Endothelial cell (in vitro differentiated cells): Measurements from ENCODE around the gene MESP2. TPM values are rescaled to one million over a fixed set of nuclear protein-coding genes. Genes with fewer than 3 reads are reported as not detected.

Experiments
- DNase-seq: peaks from one replicate; pipeline ENCODE4 v3.0.0; 2021; ENCODE audit warnings: low spot score
- H3K27ac Mint-ChIP-seq: one replicate; pipeline ENCODE4 v1.8.0; 2021; ENCODE audit warnings: mixed read lengths, inconsistent platforms; ENCODE audit not compliant: unreplicated experiment
- H3K27me3 Mint-ChIP-seq: one replicate; pipeline ENCODE4 v1.8.0; 2021; ENCODE audit warnings: mild to moderate bottlenecking, moderate library complexity, mixed read lengths, inconsistent platforms; ENCODE audit not compliant: unreplicated experiment
- H3K36me3 Mint-ChIP-seq: one replicate; pipeline ENCODE4 v1.8.0; 2021; ENCODE audit warnings: mild to moderate bottlenecking, low read depth, mixed read lengths, inconsistent platforms; ENCODE audit not compliant: unreplicated experiment
- H3K4me1 Mint-ChIP-seq: one replicate; pipeline ENCODE4 v1.8.0; 2021; ENCODE audit warnings: mild to moderate bottlenecking, mixed read lengths, inconsistent platforms; ENCODE audit not compliant: unreplicated experiment
- H3K4me3 Mint-ChIP-seq: one replicate; pipeline ENCODE4 v1.8.0; 2021; ENCODE audit warnings: mild to moderate bottlenecking, mixed read lengths, inconsistent platforms; ENCODE audit not compliant: unreplicated experiment
- H3K9me3 Mint-ChIP-seq: one replicate; pipeline ENCODE4 v1.8.0; 2021; ENCODE audit warnings: mixed read lengths, inconsistent platforms; ENCODE audit not compliant: unreplicated experiment
- total RNA-seq: library from RNA; stranded (reverse); fragmentation: NEBNext Ultra II Directional; extraction: Animal tissue kit (Norgen Biotek cat#: 25700); gene quantifications from one replicate; pipeline ENCODE4 v1.2.1, GENCODE V29; 2021; ENCODE audit not compliant: unreplicated experiment
- TF ChIP-seq, protein P1 (sequence below): fragments of 200-600 bp; sonication (generic); IDR thresholded peaks from one replicate; pipeline ENCODE4 v1.5.0; 2021; ENCODE audit warnings: antibody characterized with exemption; ENCODE audit not compliant: unreplicated experiment

The MESP2 gene
- total RNA-seq, 1 donor from 2014 or later, result 0.33 TPM

DNA sequence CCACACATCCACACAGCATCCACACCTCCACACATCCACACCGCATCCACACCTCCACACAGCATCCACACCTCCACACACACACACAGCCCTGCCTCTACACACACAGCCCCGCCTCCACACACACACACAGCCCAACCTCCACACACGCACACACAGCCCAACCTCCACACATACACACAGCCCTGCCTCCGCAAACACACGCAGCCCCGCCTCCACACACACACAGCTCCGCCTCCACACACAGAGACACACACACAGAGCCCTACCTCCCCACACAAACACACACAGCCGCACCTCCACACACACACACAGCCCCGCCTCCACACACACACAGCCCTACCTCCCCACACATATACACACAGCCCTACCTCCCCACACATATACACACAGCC is 29.7 kb upstream of the MESP2 start:
- Mint-ChIP-seq H3K9me3 (no peaks in the 10 kb centered on the region), H3K27me3 (peaks cover 7% of the 10 kb centered on the region), H3K36me3 (no peaks in the 10 kb centered on the region), H3K4me1 (no peaks in the 10 kb centered on the region), H3K4me3 (no peak overlapping the region), H3K27ac (no peak overlapping the region)
- DNase-seq, result no peak
- TF ChIP-seq, protein P1, sequence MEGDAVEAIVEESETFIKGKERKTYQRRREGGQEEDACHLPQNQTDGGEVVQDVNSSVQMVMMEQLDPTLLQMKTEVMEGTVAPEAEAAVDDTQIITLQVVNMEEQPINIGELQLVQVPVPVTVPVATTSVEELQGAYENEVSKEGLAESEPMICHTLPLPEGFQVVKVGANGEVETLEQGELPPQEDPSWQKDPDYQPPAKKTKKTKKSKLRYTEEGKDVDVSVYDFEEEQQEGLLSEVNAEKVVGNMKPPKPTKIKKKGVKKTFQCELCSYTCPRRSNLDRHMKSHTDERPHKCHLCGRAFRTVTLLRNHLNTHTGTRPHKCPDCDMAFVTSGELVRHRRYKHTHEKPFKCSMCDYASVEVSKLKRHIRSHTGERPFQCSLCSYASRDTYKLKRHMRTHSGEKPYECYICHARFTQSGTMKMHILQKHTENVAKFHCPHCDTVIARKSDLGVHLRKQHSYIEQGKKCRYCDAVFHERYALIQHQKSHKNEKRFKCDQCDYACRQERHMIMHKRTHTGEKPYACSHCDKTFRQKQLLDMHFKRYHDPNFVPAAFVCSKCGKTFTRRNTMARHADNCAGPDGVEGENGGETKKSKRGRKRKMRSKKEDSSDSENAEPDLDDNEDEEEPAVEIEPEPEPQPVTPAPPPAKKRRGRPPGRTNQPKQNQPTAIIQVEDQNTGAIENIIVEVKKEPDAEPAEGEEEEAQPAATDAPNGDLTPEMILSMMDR, result no peak

DNA sequence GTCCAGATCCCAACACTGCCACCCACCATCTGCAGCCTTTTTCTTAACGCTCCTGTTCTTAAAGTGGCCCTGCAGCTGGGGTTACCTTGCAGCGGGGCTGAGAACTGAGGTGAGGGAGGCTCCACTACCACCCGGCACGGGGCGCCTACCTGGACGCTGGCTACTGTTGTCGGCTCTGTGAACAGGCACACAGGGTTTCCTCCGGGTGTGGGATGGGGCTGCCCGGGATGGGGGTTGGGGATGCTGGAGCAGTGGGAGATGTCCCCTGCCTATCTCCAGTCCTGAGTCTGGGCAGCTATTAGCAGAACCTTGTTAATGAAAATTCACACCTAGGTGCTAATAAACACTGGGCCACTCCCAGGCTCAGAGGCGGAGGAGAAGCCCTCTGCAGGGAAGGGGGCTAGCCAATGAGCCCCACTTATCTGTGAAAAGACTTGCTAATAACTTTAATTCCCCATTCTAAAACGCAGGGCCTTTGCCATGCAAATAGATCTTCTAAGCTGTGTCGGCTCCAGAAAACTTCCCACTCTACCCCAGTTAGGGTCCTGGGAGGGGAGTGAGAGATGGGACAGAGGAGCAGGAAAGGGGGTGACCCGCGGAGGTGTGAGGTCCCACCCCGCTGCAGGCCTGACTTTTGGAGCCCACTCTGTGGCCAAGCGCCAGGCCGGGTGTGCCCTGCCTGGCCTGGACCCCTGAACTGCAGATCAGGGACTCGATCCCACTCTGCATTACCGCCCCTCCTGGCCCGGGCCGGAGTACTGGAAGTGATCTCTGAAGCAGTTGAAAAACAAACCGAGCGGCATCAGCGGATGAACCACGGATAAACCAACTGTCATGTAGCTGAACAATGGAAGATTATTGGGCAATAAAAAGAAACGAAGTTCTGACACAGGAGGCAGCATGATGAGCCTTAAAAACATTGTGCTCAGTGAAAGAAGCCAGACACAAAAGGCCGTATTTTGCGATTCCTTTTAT is 28.1 kb upstream of the MESP2 start:
- no peak for DNase-seq
- H3K27ac Mint-ChIP-seq, result no peak overlapping the region

DNA sequence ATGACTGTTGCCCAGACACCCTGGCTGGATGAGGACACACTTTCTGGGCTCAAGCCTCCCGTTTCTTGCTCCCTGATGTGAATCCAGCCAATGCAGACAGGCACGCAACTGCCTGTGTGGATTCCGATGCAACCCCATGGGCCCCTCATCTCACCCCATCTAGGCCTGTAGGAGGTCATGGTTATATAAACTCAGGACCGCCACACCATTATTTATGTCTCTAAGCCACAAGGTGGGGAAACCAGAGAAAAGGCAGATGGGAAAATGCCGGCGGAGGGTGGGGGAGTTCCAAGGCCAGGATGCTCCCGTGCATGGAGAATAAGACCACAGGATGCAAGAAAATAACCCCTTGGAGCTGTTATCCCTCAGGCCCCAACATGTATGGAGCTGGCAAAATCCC is 27.1 kb upstream of the MESP2 start:
- Mint-ChIP-seq H3K36me3 (no peaks in the 10 kb centered on the region), H3K9me3 (no peaks in the 10 kb centered on the region), H3K27me3 (peaks cover 7% of the 10 kb centered on the region), H3K27ac (no peak overlapping the region), H3K4me1 (no peaks in the 10 kb centered on the region), H3K4me3 (no peak overlapping the region)
- TF ChIP-seq, protein P1, result no peak
- no peak for DNase-seq

More for the DNA sequence above, 28.1 kb upstream of the MESP2 start:
- H3K36me3 Mint-ChIP-seq, result no peaks in the 10 kb centered on the region
- TF ChIP-seq, protein P1, result no peak
- H3K9me3 Mint-ChIP-seq, result no peaks in the 10 kb centered on the region
- H3K4me1 Mint-ChIP-seq, result no peaks in the 10 kb centered on the region
- peaks cover 7% of the 10 kb centered on the region for H3K27me3 Mint-ChIP-seq
- no peak overlapping the region for H3K4me3 Mint-ChIP-seq

GRCh38 chr15:89749526-89749925 is 26.6 kb upstream of the MESP2 start:
- H3K27me3 Mint-ChIP-seq, result peaks cover 7% of the 10 kb centered on the region
- H3K36me3 Mint-ChIP-seq, result no peaks in the 10 kb centered on the region
- H3K4me1 Mint-ChIP-seq, result no peaks in the 10 kb centered on the region
- DNase-seq, result no peak
- no peaks in the 10 kb centered on the region for H3K9me3 Mint-ChIP-seq
- H3K27ac Mint-ChIP-seq, result no peak overlapping the region
- TF ChIP-seq, protein P1, result no peak
- peak overlapping the region; percentile 56 for H3K4me3 Mint-ChIP-seq

GRCh38 chr15:89749951-89750559 is 26.1 kb upstream of the MESP2 start:
- no peak overlapping the region for H3K4me3 Mint-ChIP-seq
- no peaks in the 10 kb centered on the region for H3K9me3 Mint-ChIP-seq
- peaks cover 7% of the 10 kb centered on the region for H3K27me3 Mint-ChIP-seq
- no peaks in the 10 kb centered on the region for H3K4me1 Mint-ChIP-seq
- TF ChIP-seq, protein P1, result no peak
- DNase-seq, result no peak
- H3K36me3 Mint-ChIP-seq, result no peaks in the 10 kb centered on the region
- H3K27ac Mint-ChIP-seq, result no peak overlapping the region
